K562 (cell line): ENCODE results near the gene KRR1. TPM values are rescaled to one million over a fixed set of nuclear protein-coding genes. Genes with fewer than 3 reads are reported as not detected.

Experiments used
- ATAC-seq: fragments of 200-7000 bp; cut with Tn5 transposase; 3 replicates; pipeline ENCODE4 v1.9.1; 2020; ENCODE audit warnings: moderate library complexity
- BruUV-seq: library from RNA; stranded (reverse); fragments of 400-500 nt; replicated peaks from 2 replicates; lab custom pipeline; 2021; lab: Mats Ljungman, UMichigan
- CTCF ChIA-PET: fragments of 300-600 bp; formaldehyde crosslinking; extraction: SDS; loops from one replicate; lab custom pipeline; 2021; ENCODE audit warnings: low intra/inter-chr PET ratio; lab: Yijun Ruan, JAX
- POLR2A ChIA-PET: fragments of 300-600, 350-650 bp; sonication (Branson Sonifier 250); formaldehyde crosslinking; extraction: SDS; loops from one replicate; lab custom pipeline; 2021; ENCODE audit warnings: antibody characterized with exemption, inconsistent platforms; lab: Yijun Ruan, JAX
- DNase-seq, 4 experiments: peaks; one replicate each; pipeline versions ENCODE4 v3.0.0 to v3.0.0-alpha.2; 2011 to 2018; ENCODE audit warnings: low spot score in 3 of 4, mixed read lengths in 3 of 4; ENCODE audit errors: extremely low read depth in 1 of 4
- FAIRE-seq: peaks from 2 replicates; lab custom pipeline; 2011; peaks lifted over from hg19 to GRCh38; lab: Jason Lieb, UNC
- H2AFZ ChIP-seq: 2 replicates; pipeline ENCODE4 v1.6.0; 2011; ENCODE audit warnings: low read depth, low read length, control low read depth, inconsistent platforms
- H3K27ac ChIP-seq: fragments of 200-600 bp; 3 replicates; pipeline ENCODE4 v1.8.0; 2011; ENCODE audit warnings: low read depth, mild to moderate bottlenecking, control low read depth, inconsistent platforms, low read length, moderate library complexity, mixed read lengths; ENCODE audit errors: extremely low read depth
- H3K27me3 ChIP-seq, 2 experiments: fragments of 300-600 bp in 1 of 2; 2 replicates in 1 of 2; 3 replicates in 1 of 2; pipeline versions ENCODE4 v1.6.0 to v1.8.0; 2011; ENCODE audit warnings: inconsistent platforms in 2 of 2, low read length in 2 of 2, mild to moderate bottlenecking in 1 of 2, mixed read lengths in 1 of 2, moderate library complexity in 1 of 2; ENCODE audit not compliant: control insufficient read depth in 2 of 2, insufficient read depth in 2 of 2
- H3K36me3 ChIP-seq: fragments of 300-600 bp; 3 replicates; pipeline ENCODE4 v1.8.0; 2011; ENCODE audit warnings: mild to moderate bottlenecking, low read length, inconsistent platforms; ENCODE audit not compliant: control insufficient read depth, insufficient read depth
- H3K4me1 ChIP-seq, 2 experiments: fragments of 200-600 bp in 1 of 2; replicated peaks in 1 of 2; 2 replicates in 1 of 2; 3 replicates in 1 of 2; pipeline versions ENCODE4 v1.5.1 to v1.8.0; 2011; ENCODE audit warnings: inconsistent platforms in 2 of 2, low read length in 2 of 2, mild to moderate bottlenecking in 1 of 2, mixed read lengths in 1 of 2, moderate library complexity in 1 of 2; ENCODE audit not compliant: control insufficient read depth in 2 of 2, insufficient read depth in 2 of 2
- H3K4me2 ChIP-seq: 2 replicates; pipeline ENCODE4 v1.6.1; 2011; ENCODE audit warnings: low read length, control low read depth, inconsistent platforms, mixed read lengths; ENCODE audit not compliant: insufficient read depth
- H3K4me3 ChIP-seq: fragments of 200-600 bp; sonication (generic), shearing (Covaris generic); 2 replicates; pipeline ENCODE4 v1.5.1; 2016; ENCODE audit warnings: control low read depth, inconsistent platforms
- H3K79me2 ChIP-seq: fragments of 200-600 bp; 3 replicates; pipeline ENCODE4 v1.8.0; 2011; ENCODE audit warnings: low read length, inconsistent platforms; ENCODE audit not compliant: control insufficient read depth, insufficient read depth
- H3K9ac ChIP-seq, 2 experiments: 2 replicates each; pipeline versions ENCODE4 v1.6.0 to v1.6.1; 2011; ENCODE audit warnings: low read depth in 2 of 2, low read length in 2 of 2, control low read depth in 1 of 2, inconsistent platforms in 1 of 2, mild to moderate bottlenecking in 1 of 2, mixed read lengths in 1 of 2; ENCODE audit not compliant: insufficient read depth in 1 of 2
- H3K9me1 ChIP-seq: one replicate; pipeline ENCODE4 v1.6.0; 2011; ENCODE audit warnings: inconsistent platforms, mild to moderate bottlenecking, low read length, moderate library complexity; ENCODE audit not compliant: control insufficient read depth, insufficient read depth
- H3K9me3 ChIP-seq: replicated peaks from 2 replicates; pipeline ENCODE4 v1.5.1; 2011; ENCODE audit warnings: low read depth, low read length, inconsistent platforms; ENCODE audit not compliant: control insufficient read depth, insufficient read depth
- H4K20me1 ChIP-seq: replicated peaks from 2 replicates; pipeline ENCODE4 v1.6.1; 2011; ENCODE audit warnings: low read length, inconsistent platforms, mixed read lengths; ENCODE audit not compliant: control insufficient read depth, insufficient read depth
- FOXP1 ChIP-seq: sonication (generic); formaldehyde crosslinking; IDR thresholded peaks from 2 replicates; pipeline ENCODE4 v1.8.0; 2022; ENCODE audit warnings: mild to moderate bottlenecking, missing genetic modification reagents
- KHSRP ChIP-seq: fragments of 450-650 bp; IDR thresholded peaks from 2 replicates; pipeline ENCODE4 v1.6.1; 2017
- MAZ ChIP-seq, 2 experiments: fragments of 450-650 bp in 1 of 2; sonication (generic) in 1 of 2; formaldehyde crosslinking; IDR thresholded peaks in 1 of 2; conservative IDR thresholded peaks in 1 of 2; 2 replicates each; pipeline versions ENCODE4 v1.4.0 to v1.5.0; 2020; ENCODE audit warnings: mild to moderate bottlenecking in 1 of 2, missing genetic modification reagents in 1 of 2
- MCM7 ChIP-seq, 2 experiments: fragments of 450-650 bp; IDR thresholded peaks; 2 replicates each; pipeline ENCODE4 v1.6.1; 2016 to 2018
- MITF ChIP-seq: IDR thresholded peaks from 2 replicates; pipeline ENCODE4 v1.6.1; 2014; ENCODE audit warnings: antibody characterized with exemption
- OTX1 ChIP-seq: fragments of 450-650 bp; formaldehyde crosslinking; IDR thresholded peaks from 2 replicates; pipeline ENCODE4 v1.4.0; 2022; ENCODE audit warnings: mild to moderate bottlenecking
- ZBTB7A ChIP-seq: IDR thresholded peaks from 2 replicates; pipeline ENCODE4 v1.6.1; 2011; ENCODE audit warnings: low read depth, mild to moderate bottlenecking, low read length, moderate library complexity, borderline replicate concordance; ENCODE audit not compliant: control insufficient read depth
- ZNF324 ChIP-seq: fragments of 250-450 bp; sonication (Bioruptor Pico); IDR thresholded peaks from 2 replicates; pipeline ENCODE4 v1.4.0; 2020; ENCODE audit warnings: mild to moderate bottlenecking
- ZNF507 ChIP-seq: conservative IDR thresholded peaks from 2 replicates; pipeline ENCODE4 v1.6.1; 2017; ENCODE audit warnings: missing genetic modification characterization, missing compliant biosample characterization
- WGBS: fragments of 100-300 bp; shearing (Covaris generic); methylation state at CpG from one replicate; pipeline ENCODE4 v1.1.6; 2016; ENCODE audit warnings: low coverage, mixed read lengths; ENCODE audit not compliant: insufficient coverage; ENCODE audit errors: missing lambda C conversion rate; 5-methylcytosine and 5-hydroxymethylcytosine counted together
- in situ Hi-C: fragments of 300-500 bp; cut with MboI; formaldehyde crosslinking; loops from 4 replicates; pipeline ENCODE4 v1.15.0; 2018; ENCODE audit warnings: inconsistent platforms, mixed read lengths
- intact Hi-C: fragments of 100-400 bp; cut with micrococcal nuclease; formaldehyde crosslinking; loops from 2 replicates; pipeline ENCODE4 v1.14.2; 2022
- polyA plus RNA-seq, 8 experiments: library from polyadenylated mRNA; depleted of rRNA in 4 of 8; stranded (reverse) in 5 of 8; unstranded in 3 of 8; fragments of >200 nt; fragmentation: Nextera tagmentation in 2 of 8; fragmentation: Illumina TruSeq in 1 of 8; extraction: Ambion mirVana in 2 of 8; extraction: Trizol in 1 of 8; gene quantifications; 2 replicates each; pipeline versions ENCODE4 v1.2.1 to v1.2.3, GENCODE V29; 2011 to 2014; ENCODE audit warnings: inconsistent platforms in 1 of 8, missing spikeins in 1 of 8
- total RNA-seq, 7 experiments: library from RNA; depleted of rRNA in 6 of 7; stranded (reverse); fragments of >200 nt in 6 of 7; fragmentation: Illumina TruSeq in 2 of 7; extraction: Trizol in 2 of 7; gene quantifications; 2 replicates each; pipeline versions ENCODE4 v1.2.1 to v1.2.3, GENCODE V29; 2011 to 2021; ENCODE audit warnings: low replicate concordance in 1 of 7
- TF ChIP-seq, protein P1 (sequence below): sonication (generic); formaldehyde crosslinking; IDR thresholded peaks from 2 replicates; pipeline ENCODE4 v1.8.0; 2022; ENCODE audit warnings: mild to moderate bottlenecking, missing genetic modification reagents

The KRR1 gene
- total and polyA plus RNA-seq, 9 of the 15 experiments (the other 6 are each of a cell fraction or from before 2014, with no cell fraction given), result 42.6 to 102 (median 61.0) TPM

DNA sequence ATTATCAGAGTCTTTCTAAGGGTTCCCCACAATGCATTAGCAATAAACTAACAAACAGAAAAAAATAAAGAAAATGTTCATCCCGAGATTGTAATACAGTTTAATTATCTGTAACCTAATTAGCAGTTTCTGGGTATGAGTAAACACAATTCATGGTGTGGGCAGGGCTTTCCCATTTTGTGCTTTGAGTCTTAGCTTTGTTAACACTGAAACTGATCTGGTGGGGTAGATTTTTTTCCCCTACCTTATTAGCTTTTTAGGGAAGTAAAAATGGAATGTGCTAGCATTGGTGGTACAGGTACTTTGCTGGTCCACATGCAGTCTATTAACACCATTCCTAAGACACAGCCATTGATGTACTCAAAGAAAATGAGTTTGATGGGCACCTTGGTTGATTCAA lies 18.4 kb upstream of the KRR1 start:
- Histone ChIP-seq H3K27ac (no peak overlapping the region), H3K36me3 (no peaks in the 10 kb centered on the region), H3K9me3 (no peaks in the 10 kb centered on the region), H3K79me2 (no peaks in the 10 kb centered on the region), H3K4me1 (no peaks in the 10 kb centered on the region), H3K9me1 (no peaks in the 10 kb centered on the region), H3K4me3 (no peak overlapping the region), H2AFZ (no peak overlapping the region), H3K27me3 (no peaks in the 10 kb centered on the region), H3K9ac (no peak overlapping the region), H3K4me2 (no peak overlapping the region), H4K20me1 (no peaks in the 10 kb centered on the region)
- intact Hi-C loops, result loop anchor here (5.0 to 10.0 kb wide), 3 partner anchors 195 to 817 kb away; partner anchors contain the start of gene BBS10
- FAIRE-seq (no peak), DNase-seq (no peak), ATAC-seq (no peak)
- in situ Hi-C loops, result no loop called here
- no TSS peak for BruUV-seq
- ChIA-PET POLR2A (interaction anchor here (0.6 kb wide), 1 partner anchor 483 kb away, joined by 3 read pairs; no protein-coding TSS in a partner anchor), CTCF (no interaction called here)
- 0% methylated on average over 1 of the region's 1 CpG for WGBS
- TF ChIP-seq OTX1 (CRISPR knock-in tag) (no peak), ZNF507 (tag) (no peak), ZNF324 (CRISPR knock-in tag) (no peak), FOXP1 (CRISPR knock-in tag) (no peak)

GRCh38 chr12:75529316-75529715 lies 17.9 kb upstream of the KRR1 start:
- no peak overlapping the region for H2AFZ ChIP-seq
- no peak for TF ChIP-seq ZBTB7A
- no peak for TF ChIP-seq MCM7 (IDR thresholded peaks at IDR 0.05)
- no peak for TF ChIP-seq KHSRP
- no peak for TF ChIP-seq MITF
- TF ChIP-seq MAZ (CRISPR knock-in tag; conservative IDR thresholded peaks at IDR 0.05 in 1 of 2, IDR thresholded peaks at IDR 0.05 in 1 of 2), result no peak
- TF ChIP-seq, protein P1, sequence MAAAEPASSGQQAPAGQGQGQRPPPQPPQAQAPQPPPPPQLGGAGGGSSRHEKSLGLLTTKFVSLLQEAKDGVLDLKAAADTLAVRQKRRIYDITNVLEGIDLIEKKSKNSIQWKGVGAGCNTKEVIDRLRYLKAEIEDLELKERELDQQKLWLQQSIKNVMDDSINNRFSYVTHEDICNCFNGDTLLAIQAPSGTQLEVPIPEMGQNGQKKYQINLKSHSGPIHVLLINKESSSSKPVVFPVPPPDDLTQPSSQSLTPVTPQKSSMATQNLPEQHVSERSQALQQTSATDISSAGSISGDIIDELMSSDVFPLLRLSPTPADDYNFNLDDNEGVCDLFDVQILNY (CRISPR knock-in tag), result no peak
- TF ChIP-seq, all 486 proteins: peak for 0
- BruUV-seq, result no TSS peak
- Histone ChIP-seq H3K27me3 (no peaks in the 10 kb centered on the region), H3K9ac (no peak overlapping the region), H3K36me3 (no peaks in the 10 kb centered on the region), H3K4me3 (no peak overlapping the region), H4K20me1 (no peaks in the 10 kb centered on the region), H3K9me3 (no peaks in the 10 kb centered on the region), H3K4me2 (no peak overlapping the region), H3K9me1 (no peaks in the 10 kb centered on the region), H3K79me2 (no peaks in the 10 kb centered on the region), H3K4me1 (no peaks in the 10 kb centered on the region), H3K27ac (no peak overlapping the region)
- 9% methylated on average over 1 of the region's 1 CpG for whole genome bisulfite sequencing
- in situ Hi-C loops (no loop called here), intact Hi-C loops (loop anchor here (5.0 to 10.0 kb wide), 2 partner anchors 195 to 818 kb away; partner anchors contain the start of gene BBS10)
- no peak for DNase-seq
- ChIA-PET CTCF (no interaction called here), POLR2A (no interaction called here)
- ATAC-seq, result no peak
- FAIRE-seq, result no peak
